ENCODE measurements around the gene WDR4.

- TF ChIP-seq CTCF (IDR thresholded peaks at IDR 0.05) (no peak), POLR2A (IDR thresholded peaks at IDR 0.05) (no peak)
These were observed 49.4 kb downstream of the WDR4 start for GRCh38 chr21:42829954-42830353.

All from heart left ventricle (tissue), 13 donors.